WTC11 (cell line): ENCODE measurements around the gene TYMS.

Experiments used
- CREB1 ChIP-seq: sonication (generic); formaldehyde crosslinking; IDR thresholded peaks from 2 replicates; pipeline ENCODE4 v1.8.0; 2023; ENCODE audit warnings: mild to moderate bottlenecking, missing genetic modification reagents
- CTCF ChIP-seq: fragments of 200-600 bp; IDR thresholded peaks from 2 replicates; pipeline ENCODE4 v1.8.0; 2022; ENCODE audit warnings: antibody characterized with exemption
- ELF4 ChIP-seq: sonication (generic); formaldehyde crosslinking; IDR thresholded peaks from 2 replicates; pipeline ENCODE4 v1.8.1; 2022; ENCODE audit warnings: low read depth, mild to moderate bottlenecking, moderate library complexity, missing genetic modification reagents
- TEAD1 ChIP-seq: sonication (generic); formaldehyde crosslinking; IDR thresholded peaks from 2 replicates; pipeline ENCODE4 v1.8.0; 2022; ENCODE audit warnings: mild to moderate bottlenecking, missing genetic modification reagents
- TF ChIP-seq, protein P1 (sequence below): sonication (generic); formaldehyde crosslinking; IDR thresholded peaks from 2 replicates; pipeline ENCODE4 v1.8.1; 2022; ENCODE audit warnings: mild to moderate bottlenecking, missing genetic modification reagents, moderate library complexity, borderline replicate concordance
- TF ChIP-seq, protein P2 (sequence below): sonication (generic); formaldehyde crosslinking; conservative IDR thresholded peaks from 2 replicates; pipeline ENCODE4 v1.8.1; 2023; ENCODE audit warnings: mild to moderate bottlenecking, low read depth, missing genetic modification reagents, moderate library complexity

DNA sequence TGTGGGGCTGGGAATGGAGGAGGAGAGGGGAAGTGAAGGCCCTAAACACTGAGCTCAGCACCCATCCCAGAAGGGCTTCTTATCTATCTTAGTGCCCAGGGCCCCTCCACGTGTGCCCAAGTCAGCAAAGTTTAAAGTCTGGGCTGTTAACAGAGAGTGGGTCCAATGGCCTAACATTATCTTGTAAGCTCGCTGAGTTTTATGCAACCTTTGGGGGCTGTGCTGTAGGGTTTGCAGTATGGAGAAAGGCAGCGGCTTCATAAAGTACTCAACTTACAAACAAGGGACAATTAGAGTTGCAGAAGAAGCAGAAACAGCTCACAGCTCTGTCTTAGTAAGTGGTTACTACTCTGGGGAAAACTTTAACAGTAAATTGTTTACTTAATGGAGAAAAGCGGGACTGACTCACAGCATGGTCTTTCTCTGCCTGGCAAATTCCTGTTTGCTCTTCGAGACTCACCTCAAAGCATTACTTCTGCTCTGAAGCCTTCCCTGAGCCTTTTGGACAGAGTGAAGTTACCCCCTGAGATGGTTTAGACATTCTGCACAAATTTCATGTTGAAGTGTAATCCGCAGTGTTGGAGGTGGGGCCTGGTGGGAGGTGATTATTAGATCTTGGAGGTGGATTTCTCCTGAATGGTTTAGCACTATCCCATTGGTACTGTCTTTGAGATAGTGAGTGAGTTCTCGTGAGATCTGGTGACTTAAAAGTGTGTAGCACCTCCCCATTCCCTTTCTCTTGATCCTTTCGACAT lies 45.9 kb downstream of the TYMS start:
- TF ChIP-seq CTCF = no peak
- TF ChIP-seq, protein P1, sequence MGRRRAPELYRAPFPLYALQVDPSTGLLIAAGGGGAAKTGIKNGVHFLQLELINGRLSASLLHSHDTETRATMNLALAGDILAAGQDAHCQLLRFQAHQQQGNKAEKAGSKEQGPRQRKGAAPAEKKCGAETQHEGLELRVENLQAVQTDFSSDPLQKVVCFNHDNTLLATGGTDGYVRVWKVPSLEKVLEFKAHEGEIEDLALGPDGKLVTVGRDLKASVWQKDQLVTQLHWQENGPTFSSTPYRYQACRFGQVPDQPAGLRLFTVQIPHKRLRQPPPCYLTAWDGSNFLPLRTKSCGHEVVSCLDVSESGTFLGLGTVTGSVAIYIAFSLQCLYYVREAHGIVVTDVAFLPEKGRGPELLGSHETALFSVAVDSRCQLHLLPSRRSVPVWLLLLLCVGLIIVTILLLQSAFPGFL = no peak
- no peak for TF ChIP-seq CREB1 (CRISPR knock-in tag)
- TF ChIP-seq, protein P2, sequence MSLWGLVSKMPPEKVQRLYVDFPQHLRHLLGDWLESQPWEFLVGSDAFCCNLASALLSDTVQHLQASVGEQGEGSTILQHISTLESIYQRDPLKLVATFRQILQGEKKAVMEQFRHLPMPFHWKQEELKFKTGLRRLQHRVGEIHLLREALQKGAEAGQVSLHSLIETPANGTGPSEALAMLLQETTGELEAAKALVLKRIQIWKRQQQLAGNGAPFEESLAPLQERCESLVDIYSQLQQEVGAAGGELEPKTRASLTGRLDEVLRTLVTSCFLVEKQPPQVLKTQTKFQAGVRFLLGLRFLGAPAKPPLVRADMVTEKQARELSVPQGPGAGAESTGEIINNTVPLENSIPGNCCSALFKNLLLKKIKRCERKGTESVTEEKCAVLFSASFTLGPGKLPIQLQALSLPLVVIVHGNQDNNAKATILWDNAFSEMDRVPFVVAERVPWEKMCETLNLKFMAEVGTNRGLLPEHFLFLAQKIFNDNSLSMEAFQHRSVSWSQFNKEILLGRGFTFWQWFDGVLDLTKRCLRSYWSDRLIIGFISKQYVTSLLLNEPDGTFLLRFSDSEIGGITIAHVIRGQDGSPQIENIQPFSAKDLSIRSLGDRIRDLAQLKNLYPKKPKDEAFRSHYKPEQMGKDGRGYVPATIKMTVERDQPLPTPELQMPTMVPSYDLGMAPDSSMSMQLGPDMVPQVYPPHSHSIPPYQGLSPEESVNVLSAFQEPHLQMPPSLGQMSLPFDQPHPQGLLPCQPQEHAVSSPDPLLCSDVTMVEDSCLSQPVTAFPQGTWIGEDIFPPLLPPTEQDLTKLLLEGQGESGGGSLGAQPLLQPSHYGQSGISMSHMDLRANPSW (CRISPR knock-in tag) = no peak
- TF ChIP-seq ELF4 (CRISPR knock-in tag) = no peak
- TF ChIP-seq TEAD1 (CRISPR knock-in tag) = no peak
